Measurements from ENCODE around the gene MSH4.

DNA sequence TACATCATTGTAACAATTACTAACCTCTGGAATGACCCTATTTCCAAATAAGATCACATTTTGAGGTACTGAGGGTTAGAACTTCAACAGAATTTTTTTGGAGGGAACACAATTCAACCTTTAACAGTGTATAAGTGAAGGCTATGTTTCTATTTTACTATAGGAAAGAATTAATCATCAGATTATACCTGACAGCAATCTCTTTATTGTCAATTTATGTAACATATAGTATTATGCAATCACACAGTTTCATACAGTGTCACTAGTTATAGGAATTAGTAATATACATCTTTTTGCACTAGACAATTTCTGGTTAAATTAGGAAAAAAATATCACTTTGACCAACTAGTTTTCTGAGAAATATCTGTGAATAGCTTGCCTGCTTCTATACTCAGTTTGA, 59.1 kb downstream of the MSH4 start:
- TF ChIP-seq, protein P1, sequence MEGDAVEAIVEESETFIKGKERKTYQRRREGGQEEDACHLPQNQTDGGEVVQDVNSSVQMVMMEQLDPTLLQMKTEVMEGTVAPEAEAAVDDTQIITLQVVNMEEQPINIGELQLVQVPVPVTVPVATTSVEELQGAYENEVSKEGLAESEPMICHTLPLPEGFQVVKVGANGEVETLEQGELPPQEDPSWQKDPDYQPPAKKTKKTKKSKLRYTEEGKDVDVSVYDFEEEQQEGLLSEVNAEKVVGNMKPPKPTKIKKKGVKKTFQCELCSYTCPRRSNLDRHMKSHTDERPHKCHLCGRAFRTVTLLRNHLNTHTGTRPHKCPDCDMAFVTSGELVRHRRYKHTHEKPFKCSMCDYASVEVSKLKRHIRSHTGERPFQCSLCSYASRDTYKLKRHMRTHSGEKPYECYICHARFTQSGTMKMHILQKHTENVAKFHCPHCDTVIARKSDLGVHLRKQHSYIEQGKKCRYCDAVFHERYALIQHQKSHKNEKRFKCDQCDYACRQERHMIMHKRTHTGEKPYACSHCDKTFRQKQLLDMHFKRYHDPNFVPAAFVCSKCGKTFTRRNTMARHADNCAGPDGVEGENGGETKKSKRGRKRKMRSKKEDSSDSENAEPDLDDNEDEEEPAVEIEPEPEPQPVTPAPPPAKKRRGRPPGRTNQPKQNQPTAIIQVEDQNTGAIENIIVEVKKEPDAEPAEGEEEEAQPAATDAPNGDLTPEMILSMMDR (conservative IDR thresholded peaks at IDR 0.05; ENCODE audit: low read length): no peak
- no peak for TF ChIP-seq EZH2phosphoT487 (IDR thresholded peaks at IDR 0.05; ENCODE audit: borderline replicate concordance)

All from Loucy (cell line).